Mesenchymal stem cell (in vitro differentiated cells and primary cell): Measurements from ENCODE around the gene FOXN3.

Experiments
- DNase-seq: peaks from one replicate; pipeline ENCODE4 v3.0.0-alpha.2; 2013
- H2AFZ ChIP-seq: one replicate; pipeline ENCODE4 v1.6.1; 2013; ENCODE audit warnings: low read depth, mild to moderate bottlenecking, control low read depth, inconsistent platforms, low read length, moderate library complexity
- H2AK5ac ChIP-seq: 2 replicates; pipeline ENCODE4 v1.6.1; 2013; ENCODE audit warnings: low read length, moderate library complexity, mild to moderate bottlenecking, inconsistent platforms; ENCODE audit not compliant: severe bottlenecking
- H2BK120ac ChIP-seq: one replicate; pipeline ENCODE4 v1.6.1; 2013; ENCODE audit warnings: low read depth, mild to moderate bottlenecking, inconsistent platforms, low read length, moderate library complexity
- H2BK12ac ChIP-seq, 2 experiments: one replicate each; pipeline ENCODE4 v1.6.1; 2013; ENCODE audit warnings: inconsistent platforms in 2 of 2, low read length in 2 of 2, mild to moderate bottlenecking in 2 of 2, moderate library complexity in 2 of 2, control low read depth in 1 of 2
- H2BK15ac ChIP-seq: one replicate; pipeline ENCODE4 v1.6.1; 2013; ENCODE audit warnings: mild to moderate bottlenecking, low read depth, inconsistent platforms; ENCODE audit not compliant: poor library complexity, severe bottlenecking
- H2BK5ac ChIP-seq: 2 replicates; pipeline ENCODE4 v1.6.1; 2013; ENCODE audit warnings: low read depth, mild to moderate bottlenecking, low read length, control low read depth, inconsistent platforms; ENCODE audit not compliant: poor library complexity, severe bottlenecking
- H3K14ac ChIP-seq, 2 experiments: one replicate each; pipeline ENCODE4 v1.6.1; 2013; ENCODE audit warnings: inconsistent platforms in 2 of 2, low read length in 2 of 2, control low read depth in 1 of 2, mild to moderate bottlenecking in 1 of 2, moderate library complexity in 1 of 2
- H3K18ac ChIP-seq, 2 experiments: one replicate each; pipeline ENCODE4 v1.6.1; 2013; ENCODE audit warnings: inconsistent platforms in 2 of 2, low read length in 2 of 2, control low read depth in 1 of 2, low read depth in 1 of 2, mild to moderate bottlenecking in 1 of 2
- H3K23ac ChIP-seq, 2 experiments: one replicate each; pipeline ENCODE4 v1.6.1; 2013; ENCODE audit warnings: inconsistent platforms in 2 of 2, low read length in 2 of 2, mild to moderate bottlenecking in 2 of 2, moderate library complexity in 2 of 2, control low read depth in 1 of 2
- H3K27ac ChIP-seq: 2 replicates; pipeline ENCODE4 v1.5.1; 2013; ENCODE audit warnings: mild to moderate bottlenecking, moderate library complexity, low read length, control low read depth, inconsistent platforms; ENCODE audit not compliant: poor library complexity, severe bottlenecking
- H3K27me3 ChIP-seq, 2 experiments: 2 replicates each; pipeline versions ENCODE4 v1.6.1 to v1.7.0; 2013; ENCODE audit warnings: low read length in 2 of 2, mild to moderate bottlenecking in 2 of 2, moderate library complexity in 2 of 2, control low read depth in 1 of 2, inconsistent platforms in 1 of 2; ENCODE audit not compliant: control insufficient read depth in 1 of 2, insufficient read depth in 1 of 2
- H3K36me3 ChIP-seq, 2 experiments: 2 replicates each; pipeline versions ENCODE4 v1.6.1 to v1.7.0; 2013; ENCODE audit warnings: low read length in 2 of 2, control low read depth in 1 of 2, inconsistent platforms in 1 of 2, low read depth in 1 of 2, mild to moderate bottlenecking in 1 of 2; ENCODE audit not compliant: insufficient read depth in 2 of 2, control insufficient read depth in 1 of 2
- H3K4ac ChIP-seq, 2 experiments: one replicate each; pipeline ENCODE4 v1.6.1; 2013; ENCODE audit warnings: inconsistent platforms in 2 of 2, low read length in 2 of 2, mild to moderate bottlenecking in 2 of 2, moderate library complexity in 2 of 2, control low read depth in 1 of 2, low read depth in 1 of 2
- H3K4me1 ChIP-seq: 2 replicates; pipeline ENCODE4 v1.6.1; 2013; ENCODE audit warnings: low read depth, low read length, control low read depth; ENCODE audit not compliant: control insufficient read depth, insufficient read depth
- H3K4me2 ChIP-seq: 2 replicates; pipeline ENCODE4 v1.6.1; 2013; ENCODE audit warnings: low read length, mild to moderate bottlenecking, inconsistent platforms; ENCODE audit not compliant: poor library complexity, severe bottlenecking
- H3K4me3 ChIP-seq, 2 experiments: 2 replicates each; pipeline versions ENCODE4 v1.5.1 to v1.7.0; 2013; ENCODE audit warnings: low read length in 2 of 2, mild to moderate bottlenecking in 2 of 2, control low read depth in 1 of 2, low read depth in 1 of 2; ENCODE audit not compliant: insufficient read depth in 1 of 2
- H3K79me1 ChIP-seq: replicated peaks from 2 replicates; pipeline ENCODE4 v1.6.1; 2013; ENCODE audit warnings: mild to moderate bottlenecking, control low read depth, low read length, inconsistent platforms; ENCODE audit not compliant: poor library complexity, severe bottlenecking
- H3K9ac ChIP-seq: 2 replicates; pipeline ENCODE4 v1.7.0; 2013; ENCODE audit warnings: mild to moderate bottlenecking, low read length, moderate library complexity
- H3K9me3 ChIP-seq: 2 replicates; pipeline ENCODE4 v1.7.0; 2013; ENCODE audit warnings: mild to moderate bottlenecking, low read length; ENCODE audit not compliant: control insufficient read depth
- H4K8ac ChIP-seq: one replicate; pipeline ENCODE4 v1.6.1; 2013; ENCODE audit warnings: inconsistent platforms, mild to moderate bottlenecking, low read length, moderate library complexity
- H4K91ac ChIP-seq: one replicate; pipeline ENCODE4 v1.6.1; 2013; ENCODE audit warnings: mild to moderate bottlenecking, low read length, inconsistent platforms
- WGBS: methylation state at CpG from one replicate; pipeline ENCODE4 v1.1.7; 2013; ENCODE audit warnings: mixed read lengths; 5-methylcytosine and 5-hydroxymethylcytosine counted together

The FOXN3 gene

GRCh38 chr14:89307409-89307808 is 109.6 kb downstream of the FOXN3 start:
- Histone ChIP-seq H3K36me3 (peaks cover 0 to 3% of the 10 kb centered on the region in 2 experiments), H3K4me1 (peaks cover 19% of the 10 kb centered on the region), H4K91ac (no peak overlapping the region), H2BK12ac (no peak overlapping the region), H3K4me3 (no peak overlapping the region), H3K4ac (no peak overlapping the region), H3K27me3 (no peaks in the 10 kb centered on the region), H3K9me3 (no peaks in the 10 kb centered on the region), H3K79me1 (peaks cover 40% of the 10 kb centered on the region), H3K23ac (no peak overlapping the region), H2BK15ac (no peak overlapping the region), H2AK5ac (no peak overlapping the region), H4K8ac (no peak overlapping the region), H2BK120ac (no peak overlapping the region), H2BK5ac (no peak overlapping the region), H3K14ac (no peak overlapping the region), H3K18ac (no peak overlapping the region), H3K9ac (no peak overlapping the region), H3K27ac (no peak overlapping the region), H2AFZ (no peak overlapping the region), H3K4me2 (no peak overlapping the region)
- 95% methylated on average over 8 of the region's 8 CpGs for WGBS
- no peak for DNase-seq

GRCh38 chr14:89304972-89305703 is 111.9 kb downstream of the FOXN3 start:
- H2BK15ac ChIP-seq, result peak overlapping the region; percentile 54
- H3K4me1 ChIP-seq, result peaks cover 22% of the 10 kb centered on the region
- peak overlapping the region; percentile 84 to 91 for H3K18ac ChIP-seq
- H3K14ac ChIP-seq, result no peak overlapping the region
- no peaks in the 10 kb centered on the region for H3K27me3 ChIP-seq
- H3K4ac ChIP-seq, result peak overlapping the region; percentile 13 to 71
- WGBS, result 57% methylated on average over 13 of the region's 16 CpGs
- H4K8ac ChIP-seq, result peak overlapping the region; percentile 78
- H3K27ac ChIP-seq, result no peak overlapping the region
- peaks cover 0 to 3% of the 10 kb centered on the region in 2 experiments for H3K36me3 ChIP-seq
- peak overlapping the region; percentile 45 for H4K91ac ChIP-seq
- no peak overlapping the region for H3K4me2 ChIP-seq
- H3K23ac ChIP-seq, result peak overlapping the region in 1 of 2 experiments; percentile 14
- peak overlapping the region; percentile 94 for H3K9ac ChIP-seq
- H2AK5ac ChIP-seq, result peak overlapping the region; percentile 44
- peak overlapping the region; percentile 79 to 85 for H2BK12ac ChIP-seq
- no peaks in the 10 kb centered on the region for H3K9me3 ChIP-seq
- no peak overlapping the region for H2AFZ ChIP-seq
- no peak overlapping the region for H2BK120ac ChIP-seq
- peaks cover 40% of the 10 kb centered on the region for H3K79me1 ChIP-seq
- no peak overlapping the region for H2BK5ac ChIP-seq
- DNase-seq, result peak; percentile 95
- H3K4me3 ChIP-seq, result peak overlapping the region in 1 of 2 experiments; percentile 70

- WGBS, result 42% methylated on average over 4 of the region's 6 CpGs
- Histone ChIP-seq H2BK15ac (no peak overlapping the region), H3K27ac (peak overlapping the region; percentile 75)
These were observed 112.5 kb downstream of the FOXN3 start for GRCh38 chr14:89304561-89304960.

More at GRCh38 chr14:89304561-89304960, 112.5 kb downstream of the FOXN3 start:
- no peak for DNase-seq
- peaks cover 37% of the 10 kb centered on the region for H3K79me1 ChIP-seq
- H3K27me3 ChIP-seq, result no peaks in the 10 kb centered on the region
- H2AFZ ChIP-seq, result no peak overlapping the region
- no peak overlapping the region for H3K4me2 ChIP-seq
- H2BK12ac ChIP-seq, result peak overlapping the region in 1 of 2 experiments; percentile 49
- H2BK5ac ChIP-seq, result no peak overlapping the region
- peak overlapping the region; percentile 15 to 23 for H3K18ac ChIP-seq
- H3K4me1 ChIP-seq, result peaks cover 22% of the 10 kb centered on the region
- H3K9me3 ChIP-seq, result no peaks in the 10 kb centered on the region
- H3K9ac ChIP-seq, result peak overlapping the region; percentile 94
- H3K23ac ChIP-seq, result no peak overlapping the region
- no peak overlapping the region for H3K14ac ChIP-seq
- H3K4ac ChIP-seq, result peak overlapping the region; percentile 49 to 77
- peak overlapping the region in 1 of 2 experiments; percentile 70 for H3K4me3 ChIP-seq
- no peak overlapping the region for H2AK5ac ChIP-seq
- H3K36me3 ChIP-seq, result no peaks in the 10 kb centered on the region
- H4K91ac ChIP-seq, result no peak overlapping the region
- peak overlapping the region; percentile 45 for H4K8ac ChIP-seq
- H2BK120ac ChIP-seq, result peak overlapping the region; percentile 75
